Measurements from ENCODE around the gene RAB15. TPM values are rescaled to one million over a fixed set of nuclear protein-coding genes. Genes with fewer than 3 reads are reported as not detected.

Gene RAB15
- total RNA-seq, 1 donor from 2014 or later = 18.2 TPM

- no peaks in the 10 kb centered on the region for H3K27me3 ChIP-seq (ENCODE audit: control insufficient read depth, insufficient read depth, low read length)
- no peaks in the 10 kb centered on the region for H3K36me3 ChIP-seq (ENCODE audit: control insufficient read depth, insufficient read depth, low read length)
- no peak overlapping the region for H3K4me3 ChIP-seq (ENCODE audit: low read depth, low read length)
- DNase-seq (ENCODE audit: low read depth) = no peak
- TF ChIP-seq CTCF (IDR thresholded peaks at IDR 0.05; ENCODE audit: insufficient read depth, low read length, poor library complexity, severe bottlenecking) = peak; percentile 15
Measured at GRCh38 chr14:64937821-64938193, 34.3 kb downstream of the RAB15 start.

DNA sequence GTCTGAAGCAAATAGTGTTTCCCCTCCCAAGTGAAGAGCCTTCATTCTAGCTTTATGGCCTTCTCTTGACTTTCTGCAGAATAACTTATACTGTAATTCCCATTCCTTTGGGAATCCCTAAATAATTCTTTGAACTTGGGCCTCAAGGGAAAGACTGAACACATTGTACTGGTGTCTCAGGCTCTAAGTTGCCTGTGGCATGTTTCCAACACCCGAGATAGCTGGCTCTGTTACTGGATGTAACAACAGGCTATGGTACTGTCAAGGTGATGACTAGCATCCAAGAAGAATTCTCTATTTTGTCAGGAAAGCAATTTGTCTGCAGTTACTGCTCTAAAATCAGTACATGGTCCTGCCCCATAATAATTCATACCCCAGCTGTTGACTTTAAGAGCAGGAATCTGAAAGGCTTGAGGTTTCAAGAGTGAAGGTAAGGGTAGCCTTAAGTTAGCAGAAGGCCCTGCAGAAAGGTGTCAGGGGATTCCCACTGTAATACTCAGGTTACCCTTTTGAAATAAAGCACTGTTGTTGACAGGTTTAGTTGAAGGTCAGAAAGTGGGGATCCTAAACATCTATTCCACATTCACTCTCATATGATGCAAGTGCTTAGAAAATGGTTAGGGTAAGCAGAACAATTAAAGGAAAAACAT lies 34.8 kb downstream of the RAB15 start:
- Histone ChIP-seq H3K4me3 (ENCODE audit: low read depth, low read length) (no peak overlapping the region), H3K36me3 (ENCODE audit: control insufficient read depth, insufficient read depth, low read length) (no peaks in the 10 kb centered on the region), H3K27me3 (ENCODE audit: control insufficient read depth, insufficient read depth, low read length) (no peaks in the 10 kb centered on the region)
- no peak for TF ChIP-seq CTCF (IDR thresholded peaks at IDR 0.05; ENCODE audit: insufficient read depth, low read length, poor library complexity, severe bottlenecking)
- no peak for DNase-seq (ENCODE audit: low read depth)

DNA sequence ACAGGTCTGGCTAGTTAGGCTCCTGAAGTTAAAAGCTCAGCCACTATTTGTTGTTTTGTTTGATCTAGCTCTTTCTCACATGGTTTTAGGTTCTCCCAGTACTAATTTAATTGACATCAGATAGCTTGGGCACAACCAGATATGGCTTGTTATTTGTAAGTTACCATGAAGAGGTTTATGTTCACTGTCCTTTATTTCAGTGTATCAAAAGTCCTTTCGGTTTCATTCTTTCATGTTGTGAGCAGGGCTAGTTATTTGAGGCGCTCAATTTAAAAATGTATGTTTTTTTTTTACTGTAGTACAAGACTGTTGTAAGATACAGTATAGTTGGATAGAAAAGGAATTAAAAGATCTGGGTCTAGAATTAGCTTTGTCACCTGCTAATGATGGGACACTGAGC lies 36.6 kb downstream of the RAB15 start:
- no peak for TF ChIP-seq CTCF (IDR thresholded peaks at IDR 0.05; ENCODE audit: insufficient read depth, low read length, poor library complexity, severe bottlenecking)
- DNase-seq (ENCODE audit: low read depth) = no peak
- H3K27me3 ChIP-seq (ENCODE audit: control insufficient read depth, insufficient read depth, low read length) = no peaks in the 10 kb centered on the region
- no peak overlapping the region for H3K4me3 ChIP-seq (ENCODE audit: low read depth, low read length)
- no peaks in the 10 kb centered on the region for H3K36me3 ChIP-seq (ENCODE audit: control insufficient read depth, insufficient read depth, low read length)

DNA sequence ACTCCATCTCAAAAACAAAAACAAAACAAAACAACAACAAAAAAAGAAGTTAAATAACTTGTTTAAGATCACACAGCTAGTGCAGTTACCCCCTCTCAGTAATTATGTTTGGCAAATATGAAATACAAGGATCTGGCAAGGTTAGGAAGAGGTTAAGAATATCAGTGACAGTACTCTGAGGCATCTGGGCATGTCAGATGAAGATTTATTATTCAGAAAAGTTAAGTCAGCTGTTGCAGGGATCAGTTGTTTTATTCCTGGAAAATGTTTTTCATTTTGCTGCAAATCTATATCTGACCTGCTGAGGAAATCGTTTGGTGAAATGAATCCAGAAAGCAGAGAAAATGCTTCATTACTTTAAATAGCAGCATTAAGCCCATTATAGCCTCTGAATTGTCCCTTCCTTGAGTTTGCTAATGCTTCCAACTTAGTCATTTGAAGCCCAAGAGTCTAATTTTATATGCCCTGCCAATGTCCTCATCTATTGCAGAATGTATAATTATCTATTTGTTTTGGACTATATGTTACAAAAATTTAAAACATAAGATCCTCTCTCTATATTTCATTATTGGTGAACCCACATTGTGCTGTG lies 37.7 kb downstream of the RAB15 start:
- no peak for DNase-seq (ENCODE audit: low read depth)
- no peak overlapping the region for H3K4me3 ChIP-seq (ENCODE audit: low read depth, low read length)
- TF ChIP-seq CTCF (IDR thresholded peaks at IDR 0.05; ENCODE audit: insufficient read depth, low read length, poor library complexity, severe bottlenecking) = no peak
- no peaks in the 10 kb centered on the region for H3K36me3 ChIP-seq (ENCODE audit: control insufficient read depth, insufficient read depth, low read length)
- H3K27me3 ChIP-seq (ENCODE audit: control insufficient read depth, insufficient read depth, low read length) = no peaks in the 10 kb centered on the region

DNA sequence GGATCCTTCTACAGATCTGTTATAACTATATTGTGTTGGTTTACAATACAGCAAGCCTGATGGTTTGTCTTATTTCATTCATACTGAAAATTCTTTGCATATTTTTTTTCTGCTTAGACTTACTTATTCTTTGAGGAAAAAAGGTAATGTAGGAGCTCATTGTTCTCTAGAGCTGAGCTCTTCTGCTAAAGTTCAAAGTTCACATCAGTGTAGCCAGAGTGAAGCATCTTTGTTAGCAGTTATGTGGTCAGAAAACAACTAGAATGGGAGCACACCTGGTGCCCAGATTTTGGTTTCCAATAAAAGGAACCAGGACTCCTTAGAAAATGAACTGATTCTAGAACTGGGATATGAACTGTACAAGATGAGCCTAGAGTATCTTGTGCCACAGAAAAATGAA lies 39.9 kb downstream of the RAB15 start:
- TF ChIP-seq CTCF (IDR thresholded peaks at IDR 0.05; ENCODE audit: insufficient read depth, low read length, poor library complexity, severe bottlenecking) = no peak
- DNase-seq (ENCODE audit: low read depth) = no peak
- Histone ChIP-seq H3K36me3 (ENCODE audit: control insufficient read depth, insufficient read depth, low read length) (no peaks in the 10 kb centered on the region), H3K4me3 (ENCODE audit: low read depth, low read length) (no peak overlapping the region), H3K27me3 (ENCODE audit: control insufficient read depth, insufficient read depth, low read length) (no peaks in the 10 kb centered on the region)

DNA sequence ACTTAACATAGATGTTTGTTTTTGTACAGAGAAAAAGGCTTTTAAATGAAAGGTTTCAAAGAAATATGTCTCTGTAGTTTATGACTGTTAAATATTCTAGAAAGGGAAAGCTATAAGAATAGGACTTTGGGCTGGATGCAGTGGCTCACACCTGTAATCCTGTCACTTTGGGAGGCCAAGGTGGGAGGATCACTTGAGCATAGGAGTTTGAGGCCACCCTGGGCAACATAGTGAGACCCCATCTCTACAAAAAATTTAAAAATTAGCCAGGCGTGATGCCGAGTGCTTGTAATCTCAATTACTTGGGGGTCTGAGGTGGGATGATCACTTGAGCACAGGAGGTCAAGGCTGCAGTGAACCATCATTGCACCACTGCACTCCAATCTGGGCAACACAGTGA lies 41.0 kb downstream of the RAB15 start:
- no peaks in the 10 kb centered on the region for H3K36me3 ChIP-seq (ENCODE audit: control insufficient read depth, insufficient read depth, low read length)

More for the DNA sequence above, 41.0 kb downstream of the RAB15 start:
- no peak for DNase-seq (ENCODE audit: low read depth)
- H3K4me3 ChIP-seq (ENCODE audit: low read depth, low read length) = no peak overlapping the region
- no peak for TF ChIP-seq CTCF (IDR thresholded peaks at IDR 0.05; ENCODE audit: insufficient read depth, low read length, poor library complexity, severe bottlenecking)
- no peaks in the 10 kb centered on the region for H3K27me3 ChIP-seq (ENCODE audit: control insufficient read depth, insufficient read depth, low read length)

Measured in kidney epithelial cell (primary cell).